Activated naive CD8-positive, alpha-beta T cell treated with anti-CD3 and anti-CD28 coated beads, Interleukin-2, amount 50 U/mL, for 24 hours (primary cell): ENCODE measurements around the gene ARID1B.

Source experiments
- ATAC-seq: fragments of 150-1000 bp; cut with Tn5 transposase; one replicate; pipeline ENCODE4 v1.10.0; 2021
- DNase-seq: peaks from one replicate; pipeline ENCODE4 v3.0.0; 2021
- H3K27ac Mint-ChIP-seq: one replicate; pipeline ENCODE4 v1.8.0; 2021; ENCODE audit warnings: mild to moderate bottlenecking, mixed read lengths
- H3K27me3 Mint-ChIP-seq: one replicate; pipeline ENCODE4 v1.8.0; 2021; ENCODE audit warnings: mixed read lengths
- H3K36me3 Mint-ChIP-seq: one replicate; pipeline ENCODE4 v1.8.0; 2021; ENCODE audit warnings: low read depth, mixed read lengths
- H3K4me1 Mint-ChIP-seq: one replicate; pipeline ENCODE4 v1.8.0; 2021; ENCODE audit warnings: mixed read lengths
- H3K4me3 Mint-ChIP-seq: one replicate; pipeline ENCODE4 v1.8.0; 2021; ENCODE audit warnings: mild to moderate bottlenecking, moderate library complexity, mixed read lengths
- H3K9me3 Mint-ChIP-seq: one replicate; pipeline ENCODE4 v1.8.0; 2021; ENCODE audit warnings: mixed read lengths

The ARID1B gene

GRCh38 chr6:156948807-156949206, 171.6 kb downstream of the ARID1B start:
- Mint-ChIP-seq H3K4me1 (peaks cover 58% of the 10 kb centered on the region), H3K36me3 (peaks cover 2% of the 10 kb centered on the region), H3K9me3 (no peaks in the 10 kb centered on the region), H3K4me3 (no peak overlapping the region), H3K27ac (no peak overlapping the region), H3K27me3 (no peaks in the 10 kb centered on the region)
- DNase-seq (no peak), ATAC-seq (peak; percentile 83)

DNA sequence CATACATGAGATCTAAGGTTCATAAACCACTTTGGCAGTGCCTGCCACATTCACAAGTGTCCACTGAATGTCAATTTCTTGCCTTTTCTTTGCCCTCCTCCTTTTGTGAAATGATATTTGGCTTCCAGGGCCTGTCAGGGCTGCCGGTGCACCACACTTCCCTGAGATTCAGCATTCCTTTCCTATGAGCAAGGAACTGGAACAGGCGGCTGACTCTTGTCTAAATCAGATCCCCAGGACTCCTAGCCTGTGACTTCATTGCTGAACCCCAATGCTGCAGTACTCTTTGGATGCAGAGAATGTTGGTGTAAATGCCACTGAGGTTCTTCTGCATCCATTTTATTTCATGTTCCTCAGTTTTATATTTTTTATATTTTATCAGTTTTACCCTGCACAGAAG, 172.2 kb downstream of the ARID1B start:
- Mint-ChIP-seq H3K4me1 (peaks cover 55% of the 10 kb centered on the region), H3K36me3 (peaks cover 2% of the 10 kb centered on the region), H3K27me3 (no peaks in the 10 kb centered on the region), H3K4me3 (no peak overlapping the region), H3K9me3 (no peaks in the 10 kb centered on the region), H3K27ac (no peak overlapping the region)
- DNase-seq, result no peak
- ATAC-seq, result no peak

- DNase-seq, result no peak
- no peaks in the 10 kb centered on the region for H3K9me3 Mint-ChIP-seq
- no peak overlapping the region for H3K27ac Mint-ChIP-seq
- H3K4me1 Mint-ChIP-seq, result peaks cover 59% of the 10 kb centered on the region
- ATAC-seq, result no peak
- no peak overlapping the region for H3K4me3 Mint-ChIP-seq
- H3K27me3 Mint-ChIP-seq, result no peaks in the 10 kb centered on the region
- peaks cover 2% of the 10 kb centered on the region for H3K36me3 Mint-ChIP-seq
Measured at GRCh38 chr6:156950084-156950483, 172.9 kb downstream of the ARID1B start.

DNA sequence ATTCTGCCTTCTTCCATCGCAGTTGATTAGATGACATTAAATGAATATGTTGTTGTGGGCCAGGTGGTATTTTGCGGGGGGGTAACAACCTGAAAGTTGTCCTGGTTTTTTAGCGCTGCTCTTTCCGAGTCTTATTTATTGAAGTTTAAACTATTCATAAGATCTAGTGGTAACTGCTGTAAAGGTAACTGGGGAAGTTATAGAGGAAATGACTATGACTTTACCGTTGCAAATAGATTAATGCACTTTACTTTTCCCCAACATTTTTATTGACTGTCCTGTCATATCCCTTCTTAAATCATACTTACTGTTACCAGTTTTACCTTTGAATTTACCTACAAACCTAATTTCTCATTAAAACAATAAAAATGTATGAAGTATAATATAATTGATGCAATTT, 173.4 kb downstream of the ARID1B start:
- no peak for ATAC-seq
- no peaks in the 10 kb centered on the region for H3K27me3 Mint-ChIP-seq
- H3K9me3 Mint-ChIP-seq, result no peaks in the 10 kb centered on the region
- H3K4me1 Mint-ChIP-seq, result peaks cover 59% of the 10 kb centered on the region
- peaks cover 2% of the 10 kb centered on the region for H3K36me3 Mint-ChIP-seq
- H3K4me3 Mint-ChIP-seq, result no peak overlapping the region
- DNase-seq, result no peak
- no peak overlapping the region for H3K27ac Mint-ChIP-seq

- Mint-ChIP-seq H3K36me3 (peaks cover 2% of the 10 kb centered on the region), H3K4me3 (no peak overlapping the region), H3K27me3 (no peaks in the 10 kb centered on the region), H3K4me1 (peaks cover 59% of the 10 kb centered on the region), H3K9me3 (no peaks in the 10 kb centered on the region), H3K27ac (no peak overlapping the region)
- ATAC-seq (no peak), DNase-seq (no peak)
Measured at GRCh38 chr6:156952401-156952800, 175.2 kb downstream of the ARID1B start.

GRCh38 chr6:156953127-156953478, 175.9 kb downstream of the ARID1B start:
- no peak for ATAC-seq
- H3K4me1 Mint-ChIP-seq, result peaks cover 66% of the 10 kb centered on the region

DNA sequence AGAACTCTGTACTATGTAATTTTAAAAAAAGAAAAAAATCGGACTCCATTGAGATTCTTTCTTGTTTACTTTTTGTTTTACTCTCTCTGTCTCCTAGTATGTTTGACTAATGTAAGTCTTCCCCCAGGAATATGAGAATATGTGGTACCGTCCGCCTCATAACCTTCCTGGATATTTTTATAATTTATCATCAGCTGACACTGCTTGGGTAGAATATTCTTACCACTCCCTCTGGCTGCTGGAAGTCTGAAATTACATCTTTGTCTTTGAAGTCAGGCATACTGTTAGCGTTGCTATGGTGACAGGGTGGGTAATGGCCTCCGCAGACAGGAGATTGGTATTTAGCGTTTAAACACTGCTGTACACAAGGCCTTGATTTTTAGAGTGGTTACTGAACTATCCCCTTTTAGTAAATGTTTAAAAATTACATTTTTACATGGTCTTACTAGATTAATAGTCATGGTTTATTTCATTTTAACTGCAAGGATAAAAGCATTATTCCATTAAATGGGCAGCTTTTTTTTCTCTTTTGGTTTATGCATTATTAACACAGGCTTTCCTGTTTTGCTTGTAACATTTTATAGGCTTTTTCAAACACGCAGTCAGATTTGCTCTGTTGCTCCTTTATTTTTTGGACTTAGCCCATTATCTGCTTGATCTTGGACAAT, 176.4 kb downstream of the ARID1B start:
- Mint-ChIP-seq H3K27me3 (no peaks in the 10 kb centered on the region), H3K4me1 (peaks cover 70% of the 10 kb centered on the region), H3K9me3 (no peaks in the 10 kb centered on the region), H3K36me3 (peaks cover 4% of the 10 kb centered on the region), H3K27ac (no peak overlapping the region), H3K4me3 (no peak overlapping the region)
- DNase-seq (no peak), ATAC-seq (no peak)

More at GRCh38 chr6:156953127-156953478, 175.9 kb downstream of the ARID1B start:
- Mint-ChIP-seq H3K9me3 (no peaks in the 10 kb centered on the region), H3K27ac (no peak overlapping the region), H3K36me3 (peaks cover 2% of the 10 kb centered on the region), H3K4me3 (no peak overlapping the region), H3K27me3 (no peaks in the 10 kb centered on the region)
- DNase-seq, result no peak

DNA sequence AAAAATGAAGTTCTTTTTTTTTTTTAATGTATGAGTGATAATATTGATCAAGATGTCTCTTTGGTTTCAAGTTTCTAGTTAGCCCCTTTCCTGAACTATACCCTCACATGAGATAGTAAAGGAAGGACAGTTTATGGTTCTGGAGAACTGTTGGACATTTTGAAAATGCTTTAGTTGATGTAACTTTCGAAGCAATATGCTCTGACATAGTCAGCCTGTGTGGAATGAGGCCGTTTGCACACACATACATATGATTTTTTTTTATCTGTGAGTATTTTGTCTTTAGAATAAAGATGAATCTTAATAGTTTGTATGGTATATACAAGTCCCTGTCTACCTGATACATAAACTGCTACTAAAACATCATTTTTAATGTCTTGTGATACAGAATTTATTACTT, 177.0 kb downstream of the ARID1B start:
- peaks cover 4% of the 10 kb centered on the region for H3K36me3 Mint-ChIP-seq
- H3K4me3 Mint-ChIP-seq, result no peak overlapping the region
- ATAC-seq, result no peak
- DNase-seq, result no peak
- no peaks in the 10 kb centered on the region for H3K9me3 Mint-ChIP-seq
- no peaks in the 10 kb centered on the region for H3K27me3 Mint-ChIP-seq
- peaks cover 69% of the 10 kb centered on the region for H3K4me1 Mint-ChIP-seq
- no peak overlapping the region for H3K27ac Mint-ChIP-seq

- peaks cover 69% of the 10 kb centered on the region for H3K4me1 Mint-ChIP-seq
- DNase-seq, result no peak
- H3K27ac Mint-ChIP-seq, result no peak overlapping the region
- no peak overlapping the region for H3K4me3 Mint-ChIP-seq
- no peak for ATAC-seq
- no peaks in the 10 kb centered on the region for H3K27me3 Mint-ChIP-seq
- H3K9me3 Mint-ChIP-seq, result no peaks in the 10 kb centered on the region
- peaks cover 4% of the 10 kb centered on the region for H3K36me3 Mint-ChIP-seq
Measured at GRCh38 chr6:156954816-156955215, 177.6 kb downstream of the ARID1B start.

DNA sequence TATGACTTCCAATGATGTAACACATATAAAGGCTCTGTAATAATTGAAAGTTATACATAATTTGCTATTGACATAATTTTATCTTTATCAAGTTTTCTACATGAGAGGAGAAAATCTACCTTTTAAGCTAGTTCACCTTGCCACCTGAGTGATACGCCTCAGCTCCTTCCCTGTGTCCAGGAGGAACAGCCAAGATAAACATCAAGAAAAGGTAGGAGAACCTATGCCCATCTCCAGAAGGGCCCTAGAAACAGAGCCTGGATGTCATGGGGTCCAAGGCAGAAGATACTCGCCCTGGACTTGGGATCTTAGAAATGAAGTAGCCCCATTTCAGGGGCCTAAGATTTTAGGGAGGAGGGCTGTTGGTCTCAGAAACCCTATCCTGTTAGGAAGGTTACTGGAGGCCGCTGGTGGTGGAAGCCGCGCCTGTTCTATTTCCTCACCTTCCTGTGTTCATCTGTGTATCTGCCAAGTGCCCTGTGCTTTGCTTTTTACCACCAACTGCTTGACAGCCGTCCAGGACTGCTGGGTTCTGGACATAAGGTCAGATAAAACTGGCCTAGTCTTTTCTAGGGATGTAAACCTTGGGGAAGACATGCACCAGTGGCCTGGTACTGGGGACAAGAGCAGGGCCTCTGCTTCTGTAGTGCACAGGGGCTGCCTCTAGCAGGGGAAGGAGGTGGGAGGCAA, 178.5 kb downstream of the ARID1B start:
- no peaks in the 10 kb centered on the region for H3K27me3 Mint-ChIP-seq
- no peaks in the 10 kb centered on the region for H3K9me3 Mint-ChIP-seq
- ATAC-seq (no peak), DNase-seq (no peak)
- peaks cover 67% of the 10 kb centered on the region for H3K4me1 Mint-ChIP-seq
- no peak overlapping the region for H3K27ac Mint-ChIP-seq
- no peak overlapping the region for H3K4me3 Mint-ChIP-seq
- H3K36me3 Mint-ChIP-seq, result peaks cover 7% of the 10 kb centered on the region

DNA sequence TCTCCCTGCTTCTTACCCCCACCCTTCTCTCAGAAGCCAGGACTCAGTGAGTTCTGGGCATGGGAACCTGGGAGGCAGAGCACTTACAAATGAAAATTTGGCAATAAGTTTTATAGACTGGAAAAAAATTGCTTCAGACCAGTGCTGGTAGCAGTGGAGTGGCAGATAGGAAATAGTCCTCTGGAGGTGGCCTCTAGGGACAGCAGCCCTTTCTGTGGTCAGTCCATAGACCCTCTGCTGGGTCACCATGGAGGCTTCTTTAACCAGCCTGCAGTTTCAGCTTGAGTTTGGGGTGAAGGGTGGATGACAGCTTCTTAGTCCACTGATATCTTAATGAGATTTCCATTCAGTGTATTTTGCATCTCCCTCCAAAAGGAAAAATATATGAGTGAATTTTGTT, 179.1 kb downstream of the ARID1B start:
- Mint-ChIP-seq H3K9me3 (no peaks in the 10 kb centered on the region), H3K36me3 (peaks cover 7% of the 10 kb centered on the region), H3K27me3 (no peaks in the 10 kb centered on the region), H3K4me1 (peaks cover 71% of the 10 kb centered on the region), H3K27ac (no peak overlapping the region), H3K4me3 (no peak overlapping the region)
- ATAC-seq (no peak), DNase-seq (no peak)

GRCh38 chr6:156957931-156958547, 180.9 kb downstream of the ARID1B start:
- ATAC-seq, result peak; percentile 73
- no peaks in the 10 kb centered on the region for H3K27me3 Mint-ChIP-seq
- H3K9me3 Mint-ChIP-seq, result no peaks in the 10 kb centered on the region
- no peak overlapping the region for H3K4me3 Mint-ChIP-seq
- peaks cover 5% of the 10 kb centered on the region for H3K36me3 Mint-ChIP-seq
- no peak for DNase-seq
- peaks cover 65% of the 10 kb centered on the region for H3K4me1 Mint-ChIP-seq
- peak overlapping the region; percentile 52 for H3K27ac Mint-ChIP-seq

GRCh38 chr6:156960525-156960924, 183.3 kb downstream of the ARID1B start:
- Mint-ChIP-seq H3K36me3 (peaks cover 5% of the 10 kb centered on the region), H3K27me3 (no peaks in the 10 kb centered on the region), H3K9me3 (no peaks in the 10 kb centered on the region), H3K27ac (no peak overlapping the region), H3K4me1 (peaks cover 64% of the 10 kb centered on the region), H3K4me3 (no peak overlapping the region)
- no peak for ATAC-seq
- no peak for DNase-seq

DNA sequence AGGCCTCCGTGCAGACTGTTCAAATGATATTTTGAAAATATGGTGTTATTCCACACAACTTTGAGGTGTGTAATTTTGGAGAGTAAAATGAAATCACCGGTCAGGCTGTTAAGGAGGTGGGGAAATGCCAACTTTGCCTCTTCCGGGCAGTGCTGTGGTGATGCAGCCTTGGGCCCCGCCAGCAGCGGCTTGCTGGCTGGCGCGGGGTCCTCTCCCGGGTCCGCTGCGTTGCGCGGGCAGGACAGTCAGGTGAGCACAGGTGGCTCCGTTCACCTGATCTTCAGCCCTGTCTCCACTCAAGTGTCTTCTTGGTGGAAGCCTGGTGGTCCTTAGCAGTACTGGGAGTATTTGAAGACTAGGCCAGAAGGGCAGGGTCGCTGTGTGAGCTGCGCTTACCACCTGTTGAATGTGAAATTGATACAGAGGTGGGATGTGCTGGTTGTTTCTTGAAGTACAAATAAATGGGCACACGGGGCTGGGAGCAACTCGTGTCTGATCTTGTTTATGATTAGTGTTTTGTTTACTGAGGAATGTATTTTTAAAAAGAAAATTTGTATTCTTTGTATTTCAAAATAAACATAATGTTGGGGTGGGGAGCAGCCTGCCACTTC, 184.2 kb downstream of the ARID1B start:
- no peaks in the 10 kb centered on the region for H3K27me3 Mint-ChIP-seq
- H3K27ac Mint-ChIP-seq, result no peak overlapping the region
- H3K4me1 Mint-ChIP-seq, result peaks cover 61% of the 10 kb centered on the region

More for the DNA sequence above, 184.2 kb downstream of the ARID1B start:
- Mint-ChIP-seq H3K9me3 (no peaks in the 10 kb centered on the region), H3K36me3 (peaks cover 5% of the 10 kb centered on the region), H3K4me3 (no peak overlapping the region)
- DNase-seq, result no peak
- no peak for ATAC-seq
